ENCODE measurements around the gene UGT1A4. TPM values are rescaled to one million over a fixed set of nuclear protein-coding genes. Genes with fewer than 3 reads are reported as not detected.

The UGT1A4 gene
- total and polyA plus RNA-seq, 2 of the 8 experiments (the other 6 are each of a cell fraction or from before 2014, with no cell fraction given) = not detected

GRCh38 chr2:233821196-233821595, 102.7 kb downstream of the UGT1A4 start (continued):
- TF ChIP-seq CHD7 (IDR thresholded peaks at IDR 0.05; ENCODE audit: insufficient replicate concordance, low read length) (no peak), CREB1 (IDR thresholded peaks at IDR 0.05) (no peak)
